Natural killer cell (primary cell): Measurements from ENCODE around the gene CFAP299. TPM values are rescaled to one million over a fixed set of nuclear protein-coding genes. Genes with fewer than 3 reads are reported as not detected.

ENCODE experiments used
- ATAC-seq, 3 donors: fragments of 150-1000 bp in 2 of 3; fragments of 200-7000 bp in 1 of 3; cut with Tn5 transposase; 1 replicate in 1 of 3; 2 replicates in 2 of 3; pipeline ENCODE4 v1.10.0; 2021; ENCODE audit warnings: mild to moderate bottlenecking in 2 of 3, moderate library complexity in 2 of 3
- DNase-seq, 2 donors: peaks; one replicate each; pipeline versions ENCODE4 v3.0.0 to v3.0.0-alpha.2; 2013 to 2021; ENCODE audit warnings: mixed read lengths in 1 of 2
- H3K27ac ChIP-seq: one replicate; pipeline ENCODE4 v1.5.1; 2013; ENCODE audit warnings: mild to moderate bottlenecking, low read length
- H3K27me3 ChIP-seq: one replicate; pipeline ENCODE4 v1.6.1; 2013; ENCODE audit warnings: low read length; ENCODE audit not compliant: control insufficient read depth, insufficient read depth
- H3K36me3 ChIP-seq: one replicate; pipeline ENCODE4 v1.6.1; 2013; ENCODE audit warnings: low read length; ENCODE audit not compliant: control insufficient read depth, insufficient read depth
- H3K4me1 ChIP-seq: one replicate; pipeline ENCODE4 v1.6.1; 2013; ENCODE audit warnings: low read length; ENCODE audit not compliant: control insufficient read depth, insufficient read depth
- H3K4me3 ChIP-seq: one replicate; pipeline ENCODE4 v1.5.1; 2013; ENCODE audit warnings: low read length
- H3K9me3 ChIP-seq: one replicate; pipeline ENCODE4 v1.6.1; 2013; ENCODE audit warnings: low read length; ENCODE audit not compliant: control insufficient read depth, insufficient read depth
- H3K27ac Mint-ChIP-seq, 2 donors: one replicate each; pipeline ENCODE4 v1.8.0; 2022; ENCODE audit warnings: mild to moderate bottlenecking in 2 of 2, mixed read lengths in 2 of 2, moderate library complexity in 1 of 2
- H3K27me3 Mint-ChIP-seq, 2 donors: one replicate each; pipeline ENCODE4 v1.8.0; 2022; ENCODE audit warnings: low read depth in 2 of 2, mixed read lengths in 2 of 2
- H3K36me3 Mint-ChIP-seq: one replicate; pipeline ENCODE4 v1.8.0; 2022; ENCODE audit warnings: mixed read lengths
- H3K4me1 Mint-ChIP-seq, 2 donors: one replicate each; pipeline ENCODE4 v1.8.0; 2022; ENCODE audit warnings: mixed read lengths in 2 of 2
- H3K4me3 Mint-ChIP-seq: one replicate; pipeline ENCODE4 v1.8.0; 2022; ENCODE audit warnings: mild to moderate bottlenecking, moderate library complexity, mixed read lengths
- H3K9me3 Mint-ChIP-seq, 2 donors: one replicate each; pipeline ENCODE4 v1.8.0; 2022; ENCODE audit warnings: mixed read lengths in 2 of 2
- WGBS: methylation state at CpG from one replicate; pipeline ENCODE4 v1.1.7; 2013; ENCODE audit warnings: missing lambda C conversion rate; ENCODE audit not compliant: insufficient coverage; 5-methylcytosine and 5-hydroxymethylcytosine counted together
- intact Hi-C: fragments of 100-400 bp; cut with micrococcal nuclease; formaldehyde crosslinking; loops from one replicate; pipeline ENCODE4 v1.14.2; 2022
- total RNA-seq, 4 donors: library from RNA; stranded (reverse); fragments of 120-200 nt in 1 of 4; gene quantifications; one replicate each; pipeline versions ENCODE4 v1.2.3 to v1.2.4, GENCODE V29; 2013 to 2022
- TF ChIP-seq, protein P1 (sequence below): fragments of 200-600 bp; IDR thresholded peaks from one replicate; pipeline ENCODE4 v1.8.0; 2022; ENCODE audit warnings: antibody characterized with exemption

The CFAP299 gene
- total RNA-seq, 3 donors from 2014 or later (not counting 1 experiment from before 2014, with no cell fraction given) = not detected

DNA sequence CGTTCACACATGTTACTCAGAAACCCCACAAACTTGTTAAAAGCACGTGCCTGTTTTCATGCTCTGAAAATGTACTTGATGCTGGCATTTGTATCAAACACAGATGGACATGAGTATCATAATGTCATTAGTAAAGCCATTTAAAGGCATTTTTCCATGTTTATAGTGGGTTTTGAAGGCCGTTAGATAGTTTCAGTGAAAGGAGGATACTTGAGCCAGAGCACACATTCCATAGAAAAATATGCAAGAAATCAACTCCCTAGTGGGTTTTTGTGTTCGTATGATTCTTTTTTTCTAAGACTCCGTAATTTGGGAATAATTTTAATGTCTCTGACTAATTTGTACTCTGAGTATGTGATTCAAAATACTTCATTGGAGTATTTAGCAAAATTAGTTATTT, 478.7 kb downstream of the CFAP299 start:
- no peak for DNase-seq
- no peaks in the 10 kb centered on the region for H3K9me3 Mint-ChIP-seq
- Histone ChIP-seq H3K4me3 (no peak overlapping the region), H3K4me1 (no peaks in the 10 kb centered on the region), H3K9me3 (no peaks in the 10 kb centered on the region), H3K27ac (no peak overlapping the region), H3K27me3 (no peaks in the 10 kb centered on the region), H3K36me3 (no peaks in the 10 kb centered on the region)
- intact Hi-C loops = no loop called here
- no peak overlapping the region for H3K4me3 Mint-ChIP-seq
- TF ChIP-seq, protein P1, sequence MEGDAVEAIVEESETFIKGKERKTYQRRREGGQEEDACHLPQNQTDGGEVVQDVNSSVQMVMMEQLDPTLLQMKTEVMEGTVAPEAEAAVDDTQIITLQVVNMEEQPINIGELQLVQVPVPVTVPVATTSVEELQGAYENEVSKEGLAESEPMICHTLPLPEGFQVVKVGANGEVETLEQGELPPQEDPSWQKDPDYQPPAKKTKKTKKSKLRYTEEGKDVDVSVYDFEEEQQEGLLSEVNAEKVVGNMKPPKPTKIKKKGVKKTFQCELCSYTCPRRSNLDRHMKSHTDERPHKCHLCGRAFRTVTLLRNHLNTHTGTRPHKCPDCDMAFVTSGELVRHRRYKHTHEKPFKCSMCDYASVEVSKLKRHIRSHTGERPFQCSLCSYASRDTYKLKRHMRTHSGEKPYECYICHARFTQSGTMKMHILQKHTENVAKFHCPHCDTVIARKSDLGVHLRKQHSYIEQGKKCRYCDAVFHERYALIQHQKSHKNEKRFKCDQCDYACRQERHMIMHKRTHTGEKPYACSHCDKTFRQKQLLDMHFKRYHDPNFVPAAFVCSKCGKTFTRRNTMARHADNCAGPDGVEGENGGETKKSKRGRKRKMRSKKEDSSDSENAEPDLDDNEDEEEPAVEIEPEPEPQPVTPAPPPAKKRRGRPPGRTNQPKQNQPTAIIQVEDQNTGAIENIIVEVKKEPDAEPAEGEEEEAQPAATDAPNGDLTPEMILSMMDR = no peak
- no peak overlapping the region for H3K27ac Mint-ChIP-seq
- ATAC-seq = no peak
- H3K4me1 Mint-ChIP-seq = no peaks in the 10 kb centered on the region
- 77% methylated on average over 3 of the region's 5 CpGs for WGBS
- H3K27me3 Mint-ChIP-seq = no peaks in the 10 kb centered on the region
- H3K36me3 Mint-ChIP-seq = no peaks in the 10 kb centered on the region

DNA sequence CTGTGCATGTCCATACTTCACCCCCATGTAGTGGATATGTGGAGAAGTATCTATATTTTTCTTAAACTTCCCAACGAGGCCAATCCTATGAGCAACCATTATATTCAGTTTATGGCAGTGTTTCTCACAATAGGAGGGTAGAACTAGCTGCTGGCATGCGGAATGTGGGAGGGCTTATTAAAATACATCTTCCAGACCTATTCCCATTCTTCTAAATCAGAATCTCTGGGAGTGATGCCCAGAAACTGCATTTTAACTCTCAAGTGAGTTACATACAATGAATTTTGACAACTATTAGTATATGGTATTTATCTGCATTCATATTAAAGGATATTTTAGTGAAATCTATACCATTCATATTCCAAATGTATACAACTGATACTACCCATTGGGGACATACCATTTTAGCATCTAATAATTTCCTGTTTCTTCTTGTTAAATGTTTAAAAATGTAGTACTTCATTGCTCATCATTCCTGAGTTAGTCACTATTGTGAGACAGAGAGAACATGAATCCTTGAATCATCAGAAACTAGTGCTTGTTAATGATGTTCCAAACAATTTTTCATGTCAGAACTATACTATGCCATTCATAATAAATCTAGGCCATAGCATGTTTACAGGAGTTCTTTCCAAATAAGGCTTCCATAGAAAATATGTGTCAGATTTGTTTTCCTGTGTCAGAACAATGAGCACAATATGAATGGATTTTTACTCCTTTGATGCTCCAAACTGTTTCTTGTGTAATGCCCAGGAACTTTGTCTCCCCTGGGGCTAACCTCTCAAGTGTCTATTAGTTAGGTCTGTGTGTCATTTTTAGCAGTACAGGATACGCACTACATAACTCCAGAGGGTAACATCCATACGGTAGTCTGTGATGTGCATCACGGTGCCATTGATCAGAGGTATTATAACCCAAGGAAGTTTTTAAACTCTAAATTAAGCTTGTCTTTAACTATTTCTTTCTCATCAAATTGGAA, 496.1 kb downstream of the CFAP299 start:
- Histone ChIP-seq H3K27me3 (no peaks in the 10 kb centered on the region), H3K9me3 (no peaks in the 10 kb centered on the region), H3K36me3 (no peaks in the 10 kb centered on the region), H3K4me1 (no peaks in the 10 kb centered on the region), H3K27ac (no peak overlapping the region), H3K4me3 (no peak overlapping the region)
- 100% methylated on average over 4 of the region's 5 CpGs for WGBS
- Mint-ChIP-seq H3K4me1 (no peaks in the 10 kb centered on the region), H3K27me3 (no peaks in the 10 kb centered on the region), H3K9me3 (peaks cover 0 to 4% of the 10 kb centered on the region in 2 donors), H3K27ac (no peak overlapping the region), H3K4me3 (no peak overlapping the region), H3K36me3 (no peaks in the 10 kb centered on the region)
- TF ChIP-seq, protein P1 = no peak
- no peak for ATAC-seq
- DNase-seq = no peak
- intact Hi-C loops = no loop called here

DNA sequence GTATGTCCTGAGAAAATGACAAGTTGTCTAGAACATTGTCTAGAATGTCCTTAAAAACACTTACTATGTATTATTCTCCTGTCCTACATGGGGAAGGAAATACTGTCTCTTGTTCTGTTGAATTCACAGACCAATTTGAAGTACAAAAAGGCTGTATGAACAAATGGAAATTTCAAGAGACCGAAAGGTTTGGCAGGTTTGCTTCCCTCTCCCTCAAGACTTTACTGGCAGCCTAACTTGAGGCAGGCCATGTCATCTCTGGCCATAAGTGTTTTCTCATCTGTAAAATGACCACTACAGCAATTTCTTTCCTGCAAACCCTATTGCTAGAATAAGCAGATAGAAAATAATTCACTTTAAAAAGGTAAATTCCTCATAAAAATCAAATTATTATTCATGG, 503.8 kb downstream of the CFAP299 start:
- H3K36me3 Mint-ChIP-seq = no peaks in the 10 kb centered on the region
- intact Hi-C loops = no loop called here
- H3K27ac ChIP-seq = no peak overlapping the region
- no peak for ATAC-seq
- no peaks in the 10 kb centered on the region for H3K4me1 Mint-ChIP-seq
- H3K4me1 ChIP-seq = no peaks in the 10 kb centered on the region
- TF ChIP-seq, protein P1 = no peak
- no peak overlapping the region for H3K4me3 ChIP-seq
- no peaks in the 10 kb centered on the region for H3K36me3 ChIP-seq
- no peaks in the 10 kb centered on the region for H3K9me3 ChIP-seq
- no peak for DNase-seq
- H3K27me3 ChIP-seq = no peaks in the 10 kb centered on the region
- no peak overlapping the region for H3K27ac Mint-ChIP-seq
- H3K4me3 Mint-ChIP-seq = no peak overlapping the region
- H3K27me3 Mint-ChIP-seq = no peaks in the 10 kb centered on the region
- no peaks in the 10 kb centered on the region for H3K9me3 Mint-ChIP-seq
- 93% methylated on average over 1 of the region's 1 CpG for WGBS
